Bronchial epithelial cell (primary cell): ENCODE results near the gene CDK2. TPM values are rescaled to one million over a fixed set of nuclear protein-coding genes. Genes with fewer than 3 reads are reported as not detected.
A peak's percentile ranks its signal among the peaks of the same experiment; 100 is the strongest.

Experiments used
- DNase-seq: peaks from one replicate; pipeline ENCODE4 v3.0.0-alpha.2; 2010; ENCODE audit warnings: low read depth
- FAIRE-seq: peaks from 2 replicates; lab custom pipeline; 2011; peaks lifted over from hg19 to GRCh38; lab: Jason Lieb, UNC
- H3K27me3 ChIP-seq: 2 replicates; pipeline ENCODE4 v1.5.1; 2011; ENCODE audit warnings: low read length; ENCODE audit not compliant: control insufficient read depth, insufficient read depth
- H3K36me3 ChIP-seq: 2 replicates; pipeline ENCODE4 v1.5.1; 2011; ENCODE audit warnings: low read length; ENCODE audit not compliant: control insufficient read depth, insufficient read depth
- H3K4me3 ChIP-seq: 2 replicates; pipeline ENCODE4 v1.5.1; 2011; ENCODE audit warnings: mild to moderate bottlenecking, low read depth, low read length, control low read depth
- total RNA-seq: library from RNA; depleted of rRNA; stranded (reverse); fragments of >200 nt; gene quantifications from 2 replicates; pipeline ENCODE4 v1.2.1, GENCODE V29; 2014
- TF ChIP-seq, protein P1 (sequence below): IDR thresholded peaks from 2 replicates; pipeline ENCODE4 v1.5.1; 2011; ENCODE audit warnings: mild to moderate bottlenecking, moderate library complexity, low read length, control low read depth, inconsistent platforms; ENCODE audit not compliant: insufficient read depth, severe bottlenecking

The CDK2 gene
- total RNA-seq, 1 donor from 2014 or later: 6.8 TPM

DNA sequence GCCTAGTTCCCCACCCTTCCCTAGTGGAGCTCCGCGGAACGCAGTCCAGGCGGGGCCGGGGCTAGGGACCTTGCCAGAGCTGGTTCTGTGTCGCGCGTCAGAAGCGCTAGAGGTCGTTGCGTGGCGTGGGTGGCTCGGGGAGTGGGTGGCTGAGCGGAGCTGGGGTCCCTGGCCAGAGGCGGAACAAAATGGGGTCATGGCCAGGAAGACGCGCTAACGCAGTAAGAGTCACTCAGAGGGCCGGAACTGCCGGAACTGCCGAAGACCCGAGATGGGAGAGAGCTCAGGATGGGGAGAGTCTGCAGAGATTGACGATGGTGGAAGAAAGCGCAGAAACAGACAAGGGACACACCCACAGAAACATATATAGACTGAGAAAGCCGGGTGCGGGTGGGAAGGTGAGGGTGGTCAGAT, 30.9 kb upstream of the CDK2 start:
- DNase-seq: no peak
- FAIRE-seq: no peak
- TF ChIP-seq, protein P1, sequence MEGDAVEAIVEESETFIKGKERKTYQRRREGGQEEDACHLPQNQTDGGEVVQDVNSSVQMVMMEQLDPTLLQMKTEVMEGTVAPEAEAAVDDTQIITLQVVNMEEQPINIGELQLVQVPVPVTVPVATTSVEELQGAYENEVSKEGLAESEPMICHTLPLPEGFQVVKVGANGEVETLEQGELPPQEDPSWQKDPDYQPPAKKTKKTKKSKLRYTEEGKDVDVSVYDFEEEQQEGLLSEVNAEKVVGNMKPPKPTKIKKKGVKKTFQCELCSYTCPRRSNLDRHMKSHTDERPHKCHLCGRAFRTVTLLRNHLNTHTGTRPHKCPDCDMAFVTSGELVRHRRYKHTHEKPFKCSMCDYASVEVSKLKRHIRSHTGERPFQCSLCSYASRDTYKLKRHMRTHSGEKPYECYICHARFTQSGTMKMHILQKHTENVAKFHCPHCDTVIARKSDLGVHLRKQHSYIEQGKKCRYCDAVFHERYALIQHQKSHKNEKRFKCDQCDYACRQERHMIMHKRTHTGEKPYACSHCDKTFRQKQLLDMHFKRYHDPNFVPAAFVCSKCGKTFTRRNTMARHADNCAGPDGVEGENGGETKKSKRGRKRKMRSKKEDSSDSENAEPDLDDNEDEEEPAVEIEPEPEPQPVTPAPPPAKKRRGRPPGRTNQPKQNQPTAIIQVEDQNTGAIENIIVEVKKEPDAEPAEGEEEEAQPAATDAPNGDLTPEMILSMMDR: no peak
- H3K36me3 ChIP-seq: peaks cover 21% of the 10 kb centered on the region
- H3K27me3 ChIP-seq: no peaks in the 10 kb centered on the region
- H3K4me3 ChIP-seq: no peak overlapping the region

DNA sequence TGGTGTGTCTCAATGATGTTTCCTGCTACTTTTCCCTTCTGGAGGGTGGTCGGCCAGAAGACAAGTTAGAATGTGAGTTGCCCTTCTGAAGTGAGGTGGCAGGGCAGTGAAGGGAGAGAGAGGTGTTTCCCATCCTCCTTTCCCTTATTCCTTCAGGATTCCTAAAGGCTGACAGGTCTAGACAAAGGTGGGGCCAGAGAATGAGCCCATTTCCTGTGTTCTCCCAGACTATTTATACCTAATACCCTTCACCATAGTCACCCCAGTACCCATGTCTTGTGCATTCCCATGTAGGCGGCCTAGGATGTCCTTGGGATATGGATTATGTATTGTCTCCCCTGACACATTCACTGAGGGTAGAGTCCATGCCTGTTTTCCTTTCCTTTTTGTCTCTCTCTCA, 28.6 kb upstream of the CDK2 start:
- FAIRE-seq (no peak), DNase-seq (peak; percentile 95)
- no peak overlapping the region for H3K4me3 ChIP-seq
- H3K27me3 ChIP-seq: no peaks in the 10 kb centered on the region
- peaks cover 39% of the 10 kb centered on the region for H3K36me3 ChIP-seq
- TF ChIP-seq, protein P1: no peak

DNA sequence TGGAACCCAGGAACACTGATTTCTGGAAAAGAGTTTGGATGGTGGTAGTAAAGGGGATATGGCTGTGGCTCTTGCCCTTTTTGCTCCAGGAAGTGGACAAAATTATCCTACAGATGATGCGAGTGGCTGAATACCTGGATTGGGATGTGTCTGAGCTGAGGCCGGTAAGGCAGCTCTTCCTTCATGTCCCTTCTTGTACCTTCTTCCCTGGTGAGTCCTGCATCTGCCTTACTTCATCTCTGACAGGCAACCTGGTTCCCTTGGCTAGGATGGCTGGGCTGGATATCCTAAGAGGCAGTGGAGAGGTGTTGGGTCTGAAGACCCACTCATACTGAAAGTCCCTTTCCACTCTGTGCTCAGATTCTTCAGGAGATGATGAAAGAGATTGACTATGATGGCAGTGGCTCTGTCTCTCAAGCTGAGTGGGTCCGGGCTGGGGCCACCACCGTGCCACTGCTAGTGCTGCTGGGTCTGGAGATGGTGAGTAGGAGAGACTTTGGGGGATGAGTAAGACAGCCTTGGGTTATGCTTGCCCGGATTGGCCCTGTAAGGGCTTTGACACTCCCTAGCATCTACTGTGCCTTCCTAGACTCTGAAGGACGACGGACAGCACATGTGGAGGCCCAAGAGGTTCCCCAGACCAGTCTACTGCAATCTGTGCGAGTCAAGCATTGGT, 27.7 kb upstream of the CDK2 start:
- DNase-seq (peak; percentile 61), FAIRE-seq (no peak)
- no peaks in the 10 kb centered on the region for H3K27me3 ChIP-seq
- TF ChIP-seq, protein P1: no peak
- no peak overlapping the region for H3K4me3 ChIP-seq
- H3K36me3 ChIP-seq: peaks cover 37% of the 10 kb centered on the region

DNA sequence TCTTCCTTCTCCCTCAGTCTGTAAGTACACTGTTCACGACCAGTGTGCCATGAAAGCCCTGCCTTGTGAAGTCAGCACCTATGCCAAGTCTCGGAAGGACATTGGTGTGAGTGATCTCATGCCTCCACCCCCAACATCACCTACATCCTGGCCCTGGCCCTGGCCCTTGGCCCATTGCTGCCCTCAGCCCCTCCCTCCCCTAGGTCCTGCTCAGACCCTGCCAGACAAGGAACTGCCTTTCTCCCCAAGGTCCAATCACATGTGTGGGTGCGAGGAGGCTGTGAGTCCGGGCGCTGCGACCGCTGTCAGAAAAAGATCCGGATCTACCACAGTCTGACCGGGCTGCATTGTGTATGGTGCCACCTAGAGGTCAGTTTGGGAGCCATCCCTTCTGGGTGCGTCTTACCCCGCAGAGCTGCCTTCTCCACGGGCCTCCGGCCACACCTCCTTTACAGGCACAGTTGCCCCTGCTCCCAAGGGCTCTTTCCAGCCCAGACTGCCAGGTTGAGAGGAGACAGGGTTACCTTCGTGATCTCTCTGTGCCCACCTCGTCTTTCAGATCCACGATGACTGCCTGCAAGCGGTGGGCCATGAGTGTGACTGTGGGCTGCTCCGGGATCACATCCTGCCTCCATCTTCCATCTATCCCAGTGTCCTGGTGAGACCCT, 26.4 kb upstream of the CDK2 start:
- Histone ChIP-seq H3K36me3 (peaks cover 39% of the 10 kb centered on the region), H3K27me3 (no peaks in the 10 kb centered on the region), H3K4me3 (no peak overlapping the region)
- FAIRE-seq: no peak
- TF ChIP-seq, protein P1: peak; percentile 96
- peak; percentile 84 for DNase-seq

DNA sequence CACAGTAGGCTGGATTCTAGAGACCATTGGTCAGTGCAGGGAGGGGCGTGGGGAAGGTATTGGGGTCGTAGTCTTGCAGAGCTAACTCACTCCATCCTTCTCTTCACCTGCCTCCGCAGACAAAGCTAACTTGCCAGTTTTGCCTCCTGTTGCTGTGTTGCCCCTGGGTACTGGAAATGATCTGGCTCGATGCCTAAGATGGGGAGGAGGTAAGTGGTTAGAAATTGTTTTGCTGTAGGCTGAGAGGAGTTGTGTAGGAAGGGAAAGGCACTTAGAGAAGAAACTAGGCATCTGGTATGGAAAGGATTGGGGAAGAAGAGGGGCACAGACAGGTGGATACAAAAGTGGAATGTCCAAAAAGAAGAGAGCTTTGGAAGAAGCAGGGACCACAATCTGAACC, 24.6 kb upstream of the CDK2 start:
- DNase-seq: no peak
- H3K27me3 ChIP-seq: no peaks in the 10 kb centered on the region
- no peak overlapping the region for H3K4me3 ChIP-seq
- H3K36me3 ChIP-seq: peaks cover 40% of the 10 kb centered on the region
- FAIRE-seq: no peak
- TF ChIP-seq, protein P1: no peak
